Uterus (tissue), 2 donors: Measurements from ENCODE around the gene PDE6D.

Experiments used
- POLR2A ChIP-seq, 2 donors: fragments of 450-650 bp; IDR thresholded peaks; one replicate each; pipeline ENCODE4 v1.6.1; 2016; ENCODE audit warnings: antibody characterized with exemption in 2 of 2, mild to moderate bottlenecking in 1 of 2, moderate library complexity in 1 of 2
- TF ChIP-seq, protein P1 (sequence below), 4 experiments: fragments of 200-600 bp in 2 of 4; fragments of 450-650 bp in 2 of 4; sonication (generic) in 2 of 4; IDR thresholded peaks; one replicate each; pipeline ENCODE4 v1.5.1; 2016 to 2019; ENCODE audit warnings: antibody characterized with exemption in 4 of 4, mild to moderate bottlenecking in 2 of 4, moderate library complexity in 1 of 4

DNA sequence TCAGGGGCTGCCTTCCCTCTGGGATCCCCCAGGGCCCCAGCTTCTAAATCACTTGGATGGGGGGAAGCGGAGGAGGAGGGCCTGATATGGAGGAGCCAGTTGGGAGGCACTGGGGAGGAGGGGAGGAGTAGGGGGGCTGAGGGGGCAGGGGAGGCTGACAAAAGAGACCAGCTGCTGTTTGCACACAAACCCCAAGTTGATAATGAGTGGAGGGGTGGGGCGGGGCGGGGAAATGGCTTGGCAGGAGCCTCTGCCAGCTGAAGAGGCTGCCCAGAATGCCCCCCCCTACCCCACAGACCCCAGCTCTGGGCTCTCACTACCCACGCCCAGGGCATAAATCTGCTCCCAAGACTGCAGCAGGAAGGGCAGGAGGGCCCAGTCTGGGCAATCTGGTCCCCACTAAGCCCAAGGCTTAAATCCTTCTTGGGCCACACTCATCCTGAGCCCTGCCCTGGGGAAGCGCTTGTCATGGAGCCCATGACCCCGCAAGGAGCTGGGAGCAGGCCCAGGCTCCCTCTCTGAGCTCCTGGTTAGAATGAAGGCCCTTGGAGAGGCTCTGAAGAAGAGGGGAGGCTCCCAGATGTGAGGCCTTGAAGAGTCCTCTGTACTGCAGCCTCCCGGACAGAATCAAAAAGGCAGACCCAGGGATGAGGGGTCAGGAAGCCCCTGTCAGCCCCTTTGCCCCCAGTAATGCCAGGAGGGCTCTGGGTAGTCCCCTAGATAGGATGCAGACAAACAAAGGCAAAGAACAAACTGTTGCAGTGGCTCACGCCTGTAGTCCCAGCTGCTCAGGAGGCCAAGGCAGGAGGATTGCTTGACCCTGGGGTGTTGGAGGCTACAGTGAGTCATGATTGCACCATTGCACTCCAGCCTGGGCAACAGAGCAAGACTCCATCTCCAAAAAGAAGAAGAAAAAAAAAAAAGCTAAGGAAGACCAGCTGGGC is 97.5 kb downstream of the PDE6D start:
- no peak for TF ChIP-seq POLR2A (IDR thresholded peaks at IDR 0.05)
- TF ChIP-seq, protein P1, sequence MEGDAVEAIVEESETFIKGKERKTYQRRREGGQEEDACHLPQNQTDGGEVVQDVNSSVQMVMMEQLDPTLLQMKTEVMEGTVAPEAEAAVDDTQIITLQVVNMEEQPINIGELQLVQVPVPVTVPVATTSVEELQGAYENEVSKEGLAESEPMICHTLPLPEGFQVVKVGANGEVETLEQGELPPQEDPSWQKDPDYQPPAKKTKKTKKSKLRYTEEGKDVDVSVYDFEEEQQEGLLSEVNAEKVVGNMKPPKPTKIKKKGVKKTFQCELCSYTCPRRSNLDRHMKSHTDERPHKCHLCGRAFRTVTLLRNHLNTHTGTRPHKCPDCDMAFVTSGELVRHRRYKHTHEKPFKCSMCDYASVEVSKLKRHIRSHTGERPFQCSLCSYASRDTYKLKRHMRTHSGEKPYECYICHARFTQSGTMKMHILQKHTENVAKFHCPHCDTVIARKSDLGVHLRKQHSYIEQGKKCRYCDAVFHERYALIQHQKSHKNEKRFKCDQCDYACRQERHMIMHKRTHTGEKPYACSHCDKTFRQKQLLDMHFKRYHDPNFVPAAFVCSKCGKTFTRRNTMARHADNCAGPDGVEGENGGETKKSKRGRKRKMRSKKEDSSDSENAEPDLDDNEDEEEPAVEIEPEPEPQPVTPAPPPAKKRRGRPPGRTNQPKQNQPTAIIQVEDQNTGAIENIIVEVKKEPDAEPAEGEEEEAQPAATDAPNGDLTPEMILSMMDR (IDR thresholded peaks at IDR 0.05): no peak
